ENCODE data around the gene GNB1L.

DNA sequence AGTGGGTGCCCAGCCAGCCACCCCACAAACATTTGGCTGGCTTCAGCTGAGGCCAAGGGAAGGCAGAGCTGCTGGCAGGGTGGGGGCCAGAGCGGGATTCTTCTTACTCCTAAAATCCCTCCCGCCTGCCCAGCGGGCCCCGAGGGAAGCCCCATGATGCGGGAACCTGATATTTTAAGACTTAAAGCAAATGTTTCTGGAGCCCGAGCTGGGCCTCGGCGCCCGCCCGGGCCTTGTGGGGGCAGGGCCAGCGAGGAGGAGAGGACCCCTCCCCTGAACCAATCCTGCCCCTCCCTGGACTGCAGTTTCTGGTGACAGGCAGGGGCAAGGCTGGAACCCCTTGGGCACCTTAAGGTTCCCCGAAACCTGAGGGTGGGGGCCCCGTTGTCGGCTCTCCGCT lies 114.1 kb downstream of the GNB1L start:
- TF ChIP-seq EZH2 (conservative IDR thresholded peaks at IDR 0.05; ENCODE audit: low read depth, low read length) (no peak), POLR2A (IDR thresholded peaks at IDR 0.05; ENCODE audit: insufficient read depth in 1 of 2, low read depth in 2 of 2, low read length in 2 of 2) (no peak), POLR2AphosphoS5 (IDR thresholded peaks at IDR 0.05; ENCODE audit: low read depth, low read length) (no peak)

Data from HepG2 (cell line).